Activated CD4-positive, alpha-beta T cell treated with anti-CD3 and anti-CD28 coated beads for 36 hours (primary cell): ENCODE results near the gene PRDM16. TPM values are rescaled to one million over a fixed set of nuclear protein-coding genes. Genes with fewer than 3 reads are reported as not detected.

ENCODE experiments used
- ATAC-seq: fragments of 200-7000 bp; cut with Tn5 transposase; one replicate; pipeline ENCODE4 v1.10.0; 2021; ENCODE audit warnings: mild to moderate bottlenecking, moderate library complexity
- CTCF ChIA-PET: fragments of 350-600 bp; sonication (Branson Sonifier 250); formaldehyde crosslinking; loops from one replicate; lab custom pipeline; 2021; ENCODE audit warnings: antibody characterized with exemption; lab: Charles Lee
- POLR2A ChIA-PET: fragments of 350-600 bp; sonication (Branson Sonifier 250); formaldehyde crosslinking; loops from one replicate; lab custom pipeline; 2021; ENCODE audit warnings: antibody characterized with exemption, inconsistent platforms; lab: Charles Lee
- DNase-seq: peaks from one replicate; pipeline ENCODE4 v3.0.0-alpha.2; 2020
- H3K27ac Mint-ChIP-seq: one replicate; pipeline ENCODE4 v1.8.0; 2021; ENCODE audit warnings: mixed read lengths
- H3K27me3 Mint-ChIP-seq: one replicate; pipeline ENCODE4 v1.8.0; 2021; ENCODE audit warnings: mixed read lengths
- H3K36me3 Mint-ChIP-seq: one replicate; pipeline ENCODE4 v1.8.0; 2021; ENCODE audit warnings: low read depth, mixed read lengths
- H3K4me1 Mint-ChIP-seq: one replicate; pipeline ENCODE4 v1.8.0; 2021; ENCODE audit warnings: mixed read lengths
- H3K4me3 Mint-ChIP-seq: one replicate; pipeline ENCODE4 v1.8.0; 2021; ENCODE audit warnings: mild to moderate bottlenecking, moderate library complexity, mixed read lengths
- H3K9me3 Mint-ChIP-seq: one replicate; pipeline ENCODE4 v1.8.0; 2021; ENCODE audit warnings: low read depth, mixed read lengths
- intact Hi-C, 2 experiments: fragments of 100-400 bp; cut with DNase I in 1 of 2; cut with micrococcal nuclease in 1 of 2; formaldehyde crosslinking; loops; one replicate each; pipeline versions ENCODE4 v1.14.2 to v1.15.1; 2022 to 2024; cut with DNase I, micrococcal nuclease
- total RNA-seq, 2 experiments: library from RNA; stranded (reverse); gene quantifications; one replicate each; pipeline ENCODE4 v1.2.3, GENCODE V29; 2021

PRDM16 gene
- total RNA-seq, 2 experiments from 2014 or later, result 0.32 TPM; not detected in 1

GRCh38 chr1:3317456-3317855 is 248.5 kb downstream of the PRDM16 start:
- intact Hi-C loops, result no loop called here
- CTCF ChIA-PET, result no interaction called here
- Mint-ChIP-seq H3K27ac (no peak overlapping the region), H3K9me3 (peaks cover 5% of the 10 kb centered on the region), H3K4me3 (no peak overlapping the region), H3K27me3 (peaks cover 8% of the 10 kb centered on the region), H3K36me3 (no peaks in the 10 kb centered on the region), H3K4me1 (peaks cover 27% of the 10 kb centered on the region)
- no peak for DNase-seq
- POLR2A ChIA-PET, result no interaction called here
- ATAC-seq, result no peak

- no peak overlapping the region for H3K27ac Mint-ChIP-seq
- ATAC-seq (no peak), DNase-seq (no peak)
- no peaks in the 10 kb centered on the region for H3K36me3 Mint-ChIP-seq
- H3K9me3 Mint-ChIP-seq, result peaks cover 5% of the 10 kb centered on the region
- H3K4me1 Mint-ChIP-seq, result peaks cover 19% of the 10 kb centered on the region
- no peak overlapping the region for H3K4me3 Mint-ChIP-seq
- CTCF ChIA-PET, result no interaction called here
- intact Hi-C loops, result no loop called here
- POLR2A ChIA-PET, result no interaction called here
- H3K27me3 Mint-ChIP-seq, result no peaks in the 10 kb centered on the region
Measured at GRCh38 chr1:3318329-3318728, 249.3 kb downstream of the PRDM16 start.

- Mint-ChIP-seq H3K36me3 (no peaks in the 10 kb centered on the region), H3K4me1 (peaks cover 16% of the 10 kb centered on the region), H3K4me3 (no peak overlapping the region), H3K27me3 (peaks cover 3% of the 10 kb centered on the region), H3K9me3 (peaks cover 5% of the 10 kb centered on the region), H3K27ac (no peak overlapping the region)
- DNase-seq (peak; percentile 71), ATAC-seq (peak; percentile 70)
- CTCF ChIA-PET, result interaction anchor here (1.2 kb wide), 1 partner anchor 25 kb away, joined by 3 read pairs; no protein-coding TSS in a partner anchor
- POLR2A ChIA-PET, result no interaction called here
- intact Hi-C loops, result loop anchor here (1.0 to 2.0 kb wide), 2 partner anchors 307 to 308 kb away; no protein-coding TSS in a partner anchor
Measured at GRCh38 chr1:3319874-3320245, 250.9 kb downstream of the PRDM16 start.

GRCh38 chr1:3320246-3321152 is 251.5 kb downstream of the PRDM16 start:
- DNase-seq, result peak; percentile 26
- Mint-ChIP-seq H3K4me3 (no peak overlapping the region), H3K36me3 (no peaks in the 10 kb centered on the region), H3K27ac (no peak overlapping the region), H3K9me3 (peaks cover 5% of the 10 kb centered on the region), H3K4me1 (peaks cover 15% of the 10 kb centered on the region), H3K27me3 (peaks cover 3% of the 10 kb centered on the region)
- intact Hi-C loops, result loop anchor here (1.0 to 2.0 kb wide), 2 partner anchors 308 kb away; no protein-coding TSS in a partner anchor
- no peak for ATAC-seq
- ChIA-PET CTCF (interaction anchor here (1.2 kb wide), 1 partner anchor 24 kb away, joined by 3 read pairs; no protein-coding TSS in a partner anchor), POLR2A (no interaction called here)

GRCh38 chr1:3321559-3322449 is 252.8 kb downstream of the PRDM16 start:
- intact Hi-C loops, result loop anchor here in 1 of 2 experiments (2.0 kb wide), 1 partner anchor 309 kb away; no protein-coding TSS in a partner anchor
- CTCF ChIA-PET, result no interaction called here
- no peak overlapping the region for H3K27ac Mint-ChIP-seq

GRCh38 chr1:3322450-3323020 is 253.5 kb downstream of the PRDM16 start:
- no peaks in the 10 kb centered on the region for H3K9me3 Mint-ChIP-seq
- no peaks in the 10 kb centered on the region for H3K36me3 Mint-ChIP-seq
- ATAC-seq (no peak), DNase-seq (no peak)
- CTCF ChIA-PET, result no interaction called here
- peaks cover 4% of the 10 kb centered on the region for H3K4me1 Mint-ChIP-seq
- peaks cover 3% of the 10 kb centered on the region for H3K27me3 Mint-ChIP-seq
- H3K4me3 Mint-ChIP-seq, result no peak overlapping the region
- intact Hi-C loops, result no loop called here
- POLR2A ChIA-PET, result no interaction called here
- H3K27ac Mint-ChIP-seq, result no peak overlapping the region

More at GRCh38 chr1:3321559-3322449, 252.8 kb downstream of the PRDM16 start:
- peaks cover 3% of the 10 kb centered on the region for H3K27me3 Mint-ChIP-seq
- H3K4me3 Mint-ChIP-seq, result no peak overlapping the region
- peaks cover 7% of the 10 kb centered on the region for H3K4me1 Mint-ChIP-seq
- POLR2A ChIA-PET, result no interaction called here
- peaks cover under 1% of the 10 kb centered on the region for H3K9me3 Mint-ChIP-seq
- ATAC-seq (no peak), DNase-seq (no peak)
- no peaks in the 10 kb centered on the region for H3K36me3 Mint-ChIP-seq

- no peak for ATAC-seq
- no peak overlapping the region for H3K4me3 Mint-ChIP-seq
Measured at GRCh38 chr1:3323021-3323795, 254.2 kb downstream of the PRDM16 start.

GRCh38 chr1:3323796-3324703 is 255.0 kb downstream of the PRDM16 start:
- DNase-seq (no peak), ATAC-seq (no peak)
- Mint-ChIP-seq H3K4me3 (no peak overlapping the region), H3K9me3 (no peaks in the 10 kb centered on the region), H3K27ac (no peak overlapping the region), H3K36me3 (no peaks in the 10 kb centered on the region), H3K27me3 (peaks cover 3% of the 10 kb centered on the region), H3K4me1 (peaks cover 4% of the 10 kb centered on the region)
- POLR2A ChIA-PET, result no interaction called here
- CTCF ChIA-PET, result interaction anchor here (0.6 kb wide), 1 partner anchor 247 kb away, joined by 3 read pairs; no protein-coding TSS in a partner anchor
- intact Hi-C loops, result no loop called here

More at GRCh38 chr1:3323021-3323795, 254.2 kb downstream of the PRDM16 start:
- DNase-seq, result no peak
- Mint-ChIP-seq H3K27ac (no peak overlapping the region), H3K27me3 (peaks cover 3% of the 10 kb centered on the region), H3K36me3 (no peaks in the 10 kb centered on the region), H3K4me1 (peaks cover 4% of the 10 kb centered on the region), H3K9me3 (no peaks in the 10 kb centered on the region)
- intact Hi-C loops, result no loop called here
- ChIA-PET CTCF (interaction anchor here (0.6 kb wide), 1 partner anchor 246 kb away, joined by 3 read pairs; no protein-coding TSS in a partner anchor), POLR2A (no interaction called here)

- CTCF ChIA-PET, result no interaction called here
- H3K9me3 Mint-ChIP-seq, result no peaks in the 10 kb centered on the region
- intact Hi-C loops, result no loop called here
- no peaks in the 10 kb centered on the region for H3K36me3 Mint-ChIP-seq
- no peak overlapping the region for H3K27ac Mint-ChIP-seq
- peaks cover 3% of the 10 kb centered on the region for H3K27me3 Mint-ChIP-seq
- POLR2A ChIA-PET, result no interaction called here
- no peak overlapping the region for H3K4me3 Mint-ChIP-seq
- no peak for ATAC-seq
- H3K4me1 Mint-ChIP-seq, result peaks cover 4% of the 10 kb centered on the region
- no peak for DNase-seq
Measured at GRCh38 chr1:3324704-3325535, 255.9 kb downstream of the PRDM16 start.
